Endothelial cell of umbilical vein (primary cell): Measurements from ENCODE around the gene ZC3H18. TPM values are rescaled to one million over a fixed set of nuclear protein-coding genes. Genes with fewer than 3 reads are reported as not detected.

Source experiments
- BruUV-seq: library from RNA; stranded (reverse); fragments of 400-500 nt; replicated peaks from 2 replicates; lab custom pipeline; 2021; lab: Mats Ljungman, UMichigan
- CTCF ChIA-PET: fragments of 300-600, 350-600 bp; sonication (Branson Sonifier 250); formaldehyde crosslinking; loops from one replicate; lab custom pipeline; 2021; ENCODE audit warnings: antibody characterized with exemption, inconsistent platforms; lab: Charles Lee
- POLR2A ChIA-PET: fragments of 300-600, 350-600 bp; sonication (Branson Sonifier 250); formaldehyde crosslinking; loops from one replicate; lab custom pipeline; 2021; ENCODE audit warnings: antibody characterized with exemption, inconsistent platforms; lab: Charles Lee
- DNase-seq: peaks from one replicate; pipeline ENCODE4 v3.0.0-alpha.2; 2011; ENCODE audit warnings: low read depth, low spot score
- FAIRE-seq: peaks from 2 replicates; lab custom pipeline; 2011; peaks lifted over from hg19 to GRCh38; lab: Jason Lieb, UNC
- H2AFZ ChIP-seq: 2 replicates; pipeline ENCODE4 v1.6.0; 2012; ENCODE audit warnings: low read depth, low read length, control low read depth, inconsistent platforms
- H3K27ac ChIP-seq: 2 replicates; pipeline ENCODE4 v1.5.1; 2011; ENCODE audit warnings: low read depth, mild to moderate bottlenecking, control low read depth, low read length, moderate library complexity; ENCODE audit not compliant: insufficient read depth
- H3K27me3 ChIP-seq, 2 experiments: 2 replicates each; pipeline versions ENCODE4 v1.6.0 to v1.6.1; 2011; ENCODE audit warnings: low read length in 2 of 2, mixed read lengths in 1 of 2; ENCODE audit not compliant: control insufficient read depth in 2 of 2, insufficient read depth in 2 of 2
- H3K36me3 ChIP-seq, 2 experiments: 2 replicates in 1 of 2; 3 replicates in 1 of 2; pipeline ENCODE4 v1.5.1; 2011; ENCODE audit warnings: low read length in 2 of 2, mild to moderate bottlenecking in 1 of 2, moderate library complexity in 1 of 2; ENCODE audit not compliant: control insufficient read depth in 2 of 2, insufficient read depth in 2 of 2; ENCODE audit errors: extremely low read depth in 1 of 2
- H3K4me1 ChIP-seq: 3 replicates; pipeline ENCODE4 v1.5.1; 2011; ENCODE audit warnings: mild to moderate bottlenecking, low read length; ENCODE audit not compliant: control insufficient read depth, insufficient read depth; ENCODE audit errors: extremely low read depth
- H3K4me2 ChIP-seq: 2 replicates; pipeline ENCODE4 v1.6.1; 2011; ENCODE audit warnings: low read length, control low read depth, mixed read lengths; ENCODE audit not compliant: insufficient read depth
- H3K4me3 ChIP-seq, 3 experiments: fragments of 200-600 bp in 1 of 3; sonication (generic), shearing (Covaris generic) in 1 of 3; replicated peaks in 1 of 3; 2 replicates each; pipeline ENCODE4 v1.5.1; 2011 to 2016; ENCODE audit warnings: control low read depth in 3 of 3, low read length in 3 of 3, mild to moderate bottlenecking in 2 of 3, inconsistent platforms in 1 of 3, low read depth in 1 of 3, moderate library complexity in 1 of 3; ENCODE audit not compliant: insufficient read depth in 1 of 3
- H3K79me2 ChIP-seq: 2 replicates; pipeline ENCODE4 v1.6.0; 2012; ENCODE audit warnings: low read length, inconsistent platforms; ENCODE audit not compliant: control insufficient read depth, insufficient read depth
- H3K9ac ChIP-seq: replicated peaks from 2 replicates; pipeline ENCODE3; 2011; ENCODE audit warnings: low read length, control low read depth; ENCODE audit not compliant: insufficient read depth; ENCODE audit errors: extremely low read depth
- H3K9me1 ChIP-seq: replicated peaks from 3 replicates; pipeline ENCODE4 v1.6.0; 2011; ENCODE audit warnings: mild to moderate bottlenecking, low read length; ENCODE audit not compliant: control insufficient read depth, insufficient read depth; ENCODE audit errors: extremely low read depth
- H3K9me3 ChIP-seq: replicated peaks from 2 replicates; pipeline ENCODE4 v1.5.1; 2012; ENCODE audit warnings: low read length, inconsistent platforms; ENCODE audit not compliant: control insufficient read depth, insufficient read depth
- H4K20me1 ChIP-seq: replicated peaks from 2 replicates; pipeline ENCODE3; 2011; ENCODE audit warnings: mild to moderate bottlenecking, low read length; ENCODE audit not compliant: control insufficient read depth, insufficient read depth; ENCODE audit errors: extremely low read depth
- CTCF ChIP-seq, 2 donors: IDR thresholded peaks; 1 replicate in 1 of 2; 2 replicates in 1 of 2; pipeline ENCODE4 v1.5.1; 2011; ENCODE audit warnings: low read length in 2 of 2, mild to moderate bottlenecking in 2 of 2, moderate library complexity in 2 of 2, control low read depth in 1 of 2, inconsistent platforms in 1 of 2, low read depth in 1 of 2; ENCODE audit not compliant: insufficient read depth in 1 of 2; ENCODE audit errors: extremely low read depth in 1 of 2
- EZH2 ChIP-seq: IDR thresholded peaks from 2 replicates; pipeline ENCODE4 v1.6.1; 2012; ENCODE audit warnings: borderline replicate concordance, low read depth, mild to moderate bottlenecking, moderate library complexity, low read length, inconsistent platforms; ENCODE audit not compliant: severe bottlenecking
- FOS ChIP-seq: IDR thresholded peaks from 2 replicates; pipeline ENCODE4 v1.6.1; 2011; ENCODE audit warnings: mild to moderate bottlenecking, low read length, moderate library complexity, borderline replicate concordance; ENCODE audit not compliant: insufficient read depth
- GATA2 ChIP-seq: IDR thresholded peaks from 2 replicates; pipeline ENCODE4 v1.7.0; 2011; ENCODE audit warnings: low read depth, mild to moderate bottlenecking, moderate library complexity, mixed read lengths, low read length; ENCODE audit not compliant: insufficient read length, insufficient read depth
- JUN ChIP-seq: IDR thresholded peaks from 2 replicates; pipeline ENCODE4 v1.6.1; 2011; ENCODE audit warnings: borderline replicate concordance, low read depth; ENCODE audit not compliant: insufficient read length, insufficient read depth
- MAX ChIP-seq: IDR thresholded peaks from 2 replicates; pipeline ENCODE4 v1.6.1; 2011; ENCODE audit not compliant: insufficient read depth, insufficient read length
- MYC ChIP-seq: IDR thresholded peaks from one replicate; pipeline ENCODE4 v1.6.1; 2011; ENCODE audit warnings: mild to moderate bottlenecking, low read depth, low read length
- POLR2A ChIP-seq: IDR thresholded peaks from 2 replicates; pipeline ENCODE4 v1.6.1; 2012; ENCODE audit warnings: low read depth, mild to moderate bottlenecking, control low read depth, low read length
- POLR2AphosphoS5 ChIP-seq: IDR thresholded peaks from 2 replicates; pipeline ENCODE4 v1.6.1; 2012; ENCODE audit warnings: low read depth, mild to moderate bottlenecking, control low read depth, low read length, moderate library complexity; ENCODE audit not compliant: insufficient read depth
- dilution Hi-C: fragments of 300-500 bp; cut with MboI; formaldehyde crosslinking; loops from one replicate; pipeline ENCODE4 v1.15.0; 2019; ENCODE audit warnings: low sequenced_read_pairs; ENCODE audit not compliant: extremely low pct_ligation_motif_present
- intact Hi-C: fragments of 100-400 bp; cut with micrococcal nuclease; formaldehyde crosslinking; loops from one replicate; pipeline ENCODE4 v1.10.0; 2022
- polyA plus RNA-seq, 4 experiments: library from polyadenylated mRNA; depleted of rRNA in 3 of 4; stranded (reverse) in 3 of 4; unstranded in 1 of 4; fragments of >200 nt; gene quantifications; 2 replicates each; pipeline versions ENCODE4 v1.2.1 to v1.2.3, GENCODE V29; 2011 to 2012; ENCODE audit warnings: missing spikeins in 1 of 4
- total RNA-seq: library from RNA; stranded (reverse); gene quantifications from 2 replicates; pipeline ENCODE4 v1.2.3, GENCODE V29; 2021

ZC3H18 gene
- total and polyA plus RNA-seq, 2 donors (not counting 3 experiments of a cell fraction or from before 2014, with no cell fraction given), result 12.1 to 52.8 TPM

- no peak overlapping the region for H3K4me3 ChIP-seq
- TF ChIP-seq EZH2 (no peak), FOS (no peak), MYC (no peak), GATA2 (no peak), MAX (no peak), CTCF (IDR thresholded peaks at IDR 0.05; ENCODE audit: extremely low read depth in 1 of 2, insufficient read depth in 1 of 2, low read depth in 1 of 2, low read length in 2 of 2) (no peak), POLR2AphosphoS5 (no peak), JUN (no peak), POLR2A (no peak)
- dilution Hi-C loops (no loop called here), intact Hi-C loops (no loop called here)
- H4K20me1 ChIP-seq, result no peaks in the 10 kb centered on the region
- no peaks in the 10 kb centered on the region for H3K9me1 ChIP-seq
- no peak for FAIRE-seq
- no peak overlapping the region for H3K9ac ChIP-seq
- H3K79me2 ChIP-seq, result no peaks in the 10 kb centered on the region
- no peaks in the 10 kb centered on the region for H3K27me3 ChIP-seq
- CTCF ChIA-PET, result no interaction called here
- POLR2A ChIA-PET, result no interaction called here
- H2AFZ ChIP-seq, result no peak overlapping the region
- DNase-seq, result no peak
- no peak overlapping the region for H3K27ac ChIP-seq
- no peaks in the 10 kb centered on the region for H3K9me3 ChIP-seq
- H3K36me3 ChIP-seq, result peaks cover 3 to 51% of the 10 kb centered on the region in 2 experiments
- H3K4me2 ChIP-seq, result no peak overlapping the region
- H3K4me1 ChIP-seq, result no peaks in the 10 kb centered on the region
- no TSS peak for BruUV-seq
These were observed 31.3 kb downstream of the ZC3H18 start for GRCh38 chr16:88601313-88602036.
